Endothelial cell (in vitro differentiated cells): ENCODE data around the gene ZNF394. TPM values are rescaled to one million over a fixed set of nuclear protein-coding genes. Genes with fewer than 3 reads are reported as not detected.

Experiments
- DNase-seq: peaks from one replicate; pipeline ENCODE4 v3.0.0; 2021; ENCODE audit warnings: low spot score
- H3K27ac Mint-ChIP-seq: one replicate; pipeline ENCODE4 v1.8.0; 2021; ENCODE audit warnings: mixed read lengths, inconsistent platforms; ENCODE audit not compliant: unreplicated experiment
- H3K27me3 Mint-ChIP-seq: one replicate; pipeline ENCODE4 v1.8.0; 2021; ENCODE audit warnings: mild to moderate bottlenecking, moderate library complexity, mixed read lengths, inconsistent platforms; ENCODE audit not compliant: unreplicated experiment
- H3K36me3 Mint-ChIP-seq: one replicate; pipeline ENCODE4 v1.8.0; 2021; ENCODE audit warnings: mild to moderate bottlenecking, low read depth, mixed read lengths, inconsistent platforms; ENCODE audit not compliant: unreplicated experiment
- H3K4me1 Mint-ChIP-seq: one replicate; pipeline ENCODE4 v1.8.0; 2021; ENCODE audit warnings: mild to moderate bottlenecking, mixed read lengths, inconsistent platforms; ENCODE audit not compliant: unreplicated experiment
- H3K4me3 Mint-ChIP-seq: one replicate; pipeline ENCODE4 v1.8.0; 2021; ENCODE audit warnings: mild to moderate bottlenecking, mixed read lengths, inconsistent platforms; ENCODE audit not compliant: unreplicated experiment
- H3K9me3 Mint-ChIP-seq: one replicate; pipeline ENCODE4 v1.8.0; 2021; ENCODE audit warnings: mixed read lengths, inconsistent platforms; ENCODE audit not compliant: unreplicated experiment
- CTCF ChIP-seq: fragments of 200-600 bp; sonication (generic); IDR thresholded peaks from one replicate; pipeline ENCODE4 v1.5.0; 2021; ENCODE audit warnings: antibody characterized with exemption; ENCODE audit not compliant: unreplicated experiment
- total RNA-seq: library from RNA; stranded (reverse); fragmentation: NEBNext Ultra II Directional; extraction: Animal tissue kit (Norgen Biotek cat#: 25700); gene quantifications from one replicate; pipeline ENCODE4 v1.2.1, GENCODE V29; 2021; ENCODE audit not compliant: unreplicated experiment

Gene ZNF394
- total RNA-seq, 1 donor from 2014 or later, result 24.6 TPM

GRCh38 chr7:99469381-99470065 lies 30.6 kb downstream of the ZNF394 start:
- Mint-ChIP-seq H3K4me1 (peaks cover 13% of the 10 kb centered on the region), H3K27ac (no peak overlapping the region), H3K36me3 (peaks cover 9% of the 10 kb centered on the region), H3K27me3 (peaks cover 8% of the 10 kb centered on the region), H3K9me3 (no peaks in the 10 kb centered on the region), H3K4me3 (no peak overlapping the region)
- no peak for DNase-seq
- no peak for TF ChIP-seq CTCF

GRCh38 chr7:99468336-99468918 lies 31.7 kb downstream of the ZNF394 start:
- Mint-ChIP-seq H3K4me1 (peaks cover 17% of the 10 kb centered on the region), H3K4me3 (no peak overlapping the region), H3K27ac (no peak overlapping the region), H3K36me3 (peaks cover 13% of the 10 kb centered on the region), H3K9me3 (no peaks in the 10 kb centered on the region), H3K27me3 (peaks cover 9% of the 10 kb centered on the region)
- no peak for DNase-seq
- no peak for TF ChIP-seq CTCF

GRCh38 chr7:99465421-99465768 lies 34.7 kb downstream of the ZNF394 start:
- Mint-ChIP-seq H3K36me3 (peaks cover 16% of the 10 kb centered on the region), H3K27me3 (peaks cover 5% of the 10 kb centered on the region), H3K4me1 (peaks cover 13% of the 10 kb centered on the region), H3K4me3 (peak overlapping the region; percentile 96), H3K9me3 (no peaks in the 10 kb centered on the region), H3K27ac (peak overlapping the region; percentile 94)
- TF ChIP-seq CTCF, result no peak
- no peak for DNase-seq

- H3K36me3 Mint-ChIP-seq, result peaks cover 39% of the 10 kb centered on the region
- peaks cover 6% of the 10 kb centered on the region for H3K27me3 Mint-ChIP-seq
- TF ChIP-seq CTCF, result no peak
- H3K4me1 Mint-ChIP-seq, result peaks cover 20% of the 10 kb centered on the region
- no peaks in the 10 kb centered on the region for H3K9me3 Mint-ChIP-seq
- H3K27ac Mint-ChIP-seq, result no peak overlapping the region
- no peak for DNase-seq
- no peak overlapping the region for H3K4me3 Mint-ChIP-seq
Observed at GRCh38 chr7:99461221-99461620, 38.9 kb downstream of the ZNF394 start.

GRCh38 chr7:99460651-99461050 lies 39.4 kb downstream of the ZNF394 start:
- Mint-ChIP-seq H3K4me1 (peaks cover 18% of the 10 kb centered on the region), H3K27me3 (peaks cover 6% of the 10 kb centered on the region), H3K36me3 (peaks cover 40% of the 10 kb centered on the region), H3K9me3 (no peaks in the 10 kb centered on the region), H3K27ac (peak overlapping the region; percentile 61), H3K4me3 (peak overlapping the region; percentile 1)
- TF ChIP-seq CTCF, result no peak
- no peak for DNase-seq
